Right ventricle myocardium superior (tissue), 1 donor: ENCODE data around the gene TMEM213. TPM values are rescaled to one million over a fixed set of nuclear protein-coding genes. Genes with fewer than 3 reads are reported as not detected.
"Not testable (repeated sequence)": the region's sequence is repeated elsewhere in the genome, so short reads cannot be mapped to it uniquely, and the experiment has no call there.

Experiments used
- ATAC-seq: fragments of 200-7000 bp; cut with Tn5 transposase; one replicate; pipeline ENCODE4 v1.9.1; 2020; ENCODE audit warnings: mild to moderate bottlenecking; ENCODE audit not compliant: poor library complexity
- DNase-seq: peaks from one replicate; pipeline ENCODE4 v3.0.0-alpha.2; 2020
- intact Hi-C: fragments of 100-400 bp; cut with DNase I; formaldehyde crosslinking; loops from one replicate; pipeline ENCODE4 v1.11.2; 2022
- total RNA-seq: library from RNA; stranded (reverse); fragmentation: NEBNext Ultra II Directional; extraction: Animal tissue kit (Norgen Biotek cat#: 25700); gene quantifications from one replicate; pipeline ENCODE4 v1.2.1, GENCODE V29; 2021
- donor health status: DM: no; HTN: yes; CAD: no; lungs with severe emphysema.

TMEM213 gene
- total RNA-seq, 1 donor from 2014 or later = not detected

GRCh38 chr7:138785587-138786437 is 12.0 kb upstream of the TMEM213 start:
- no peak for ATAC-seq
- no peak for DNase-seq
- intact Hi-C loops = no loop called here

- DNase-seq (no peak), ATAC-seq (no peak)
- intact Hi-C loops = no loop called here
Observed at GRCh38 chr7:138796038-138796615, 1.7 kb upstream of the TMEM213 start.

- DNase-seq, ATAC-seq, intact Hi-C loops: not testable (repeated sequence)
Observed at GRCh38 chr7:138797046-138797445, 748 bp upstream of the TMEM213 start.

DNA sequence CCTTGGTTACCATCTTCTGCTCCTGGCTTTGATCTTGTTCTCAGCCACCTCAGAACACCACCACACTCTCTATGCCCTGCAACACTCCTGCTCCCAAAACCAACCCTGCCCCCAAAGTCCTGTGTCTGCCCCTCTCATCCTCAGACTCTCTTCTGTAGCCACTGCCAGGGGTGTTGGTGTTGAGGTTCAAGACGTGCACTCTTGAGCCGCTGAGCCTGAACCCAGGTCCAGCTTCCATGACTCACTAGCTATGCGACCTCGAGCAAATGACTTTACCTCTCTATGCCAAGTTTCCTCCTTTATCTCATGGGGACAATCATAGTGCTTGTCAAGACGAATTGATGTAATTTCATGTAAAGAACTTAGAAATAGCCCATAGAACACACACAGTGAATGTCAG is 1.0 kb downstream of the TMEM213 start:
- DNase-seq = no peak
- intact Hi-C loops = no loop called here
- ATAC-seq = no peak

DNA sequence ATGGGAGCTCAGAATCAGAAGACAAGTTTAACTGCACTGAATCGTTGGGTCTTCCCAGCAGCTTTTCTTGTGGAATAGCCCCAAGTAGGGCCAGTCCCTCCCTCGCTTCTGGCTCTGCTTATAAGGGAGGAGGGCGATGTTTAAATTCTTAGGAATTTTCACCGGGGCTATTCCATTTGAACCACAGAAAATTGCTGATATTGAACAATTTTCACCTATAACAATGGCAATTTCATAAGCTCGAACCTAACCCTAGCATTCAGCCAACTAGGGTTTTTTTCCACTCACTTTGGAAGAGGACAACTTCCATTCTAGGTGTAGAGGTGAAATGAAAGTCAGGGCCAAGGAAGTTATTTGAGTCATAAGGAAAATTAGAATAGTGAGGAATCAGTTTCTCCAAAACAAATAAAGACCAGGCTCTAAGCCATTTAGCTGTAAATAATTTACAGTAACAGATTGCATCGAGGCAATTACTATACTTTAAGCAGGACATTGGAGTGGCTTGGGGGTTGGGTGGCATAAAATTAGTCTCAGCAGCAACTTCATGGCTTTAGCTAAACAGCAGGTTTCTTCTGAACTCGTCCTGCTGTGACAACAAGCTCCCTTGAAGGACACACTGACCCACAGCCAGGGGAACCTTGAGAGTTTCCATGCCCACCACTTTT is 1.7 kb downstream of the TMEM213 start:
- DNase-seq (no peak), ATAC-seq (no peak)
- intact Hi-C loops = no loop called here

- DNase-seq = no peak
- intact Hi-C loops = no loop called here
- ATAC-seq = no peak
Observed at GRCh38 chr7:138801256-138801655, 3.5 kb downstream of the TMEM213 start.

- intact Hi-C loops = no loop called here
- no peak for DNase-seq
- no peak for ATAC-seq
Observed at GRCh38 chr7:138802706-138803105, 4.9 kb downstream of the TMEM213 start.

DNA sequence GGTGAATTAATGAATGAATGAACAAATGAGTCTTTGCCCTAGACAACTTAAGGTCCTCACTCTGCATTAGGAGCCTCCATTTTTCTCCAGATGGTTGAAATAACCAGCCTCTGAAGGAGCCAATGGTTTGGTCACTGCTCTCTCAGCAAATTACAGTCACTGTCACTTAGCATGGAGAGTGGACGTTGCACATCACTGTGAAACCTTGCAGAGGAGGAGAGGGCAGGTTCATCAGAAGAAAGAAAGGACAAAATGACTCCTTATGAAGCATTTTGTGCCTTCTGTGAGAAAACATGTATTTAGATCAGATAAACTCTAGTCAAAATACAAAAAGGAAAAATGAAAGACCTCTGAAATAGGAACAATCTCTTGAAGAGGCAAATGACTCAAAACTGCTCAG is 6.8 kb downstream of the TMEM213 start:
- intact Hi-C loops = no loop called here
- DNase-seq (no peak), ATAC-seq (no peak)

DNA sequence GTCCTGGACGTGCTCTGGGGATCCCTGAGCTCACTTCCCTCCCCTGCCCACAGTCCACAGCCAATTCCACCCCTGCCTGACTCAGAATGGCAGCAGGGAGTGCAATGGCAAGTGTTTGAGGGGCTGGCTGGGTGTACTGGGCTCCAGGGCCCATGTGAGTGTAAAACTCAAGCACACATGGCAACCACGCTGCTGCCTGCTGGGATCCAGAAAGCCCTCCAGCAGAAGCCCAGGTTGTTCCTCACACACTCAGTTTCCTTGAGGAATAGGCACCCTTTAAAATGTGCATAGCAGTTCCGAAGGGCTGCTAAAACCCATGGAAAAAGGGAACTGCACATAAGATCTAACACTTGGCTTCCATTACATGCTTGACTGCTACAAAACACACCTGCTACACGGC is 11.6 kb downstream of the TMEM213 start:
- intact Hi-C loops = no loop called here
- no peak for ATAC-seq
- DNase-seq = no peak

DNA sequence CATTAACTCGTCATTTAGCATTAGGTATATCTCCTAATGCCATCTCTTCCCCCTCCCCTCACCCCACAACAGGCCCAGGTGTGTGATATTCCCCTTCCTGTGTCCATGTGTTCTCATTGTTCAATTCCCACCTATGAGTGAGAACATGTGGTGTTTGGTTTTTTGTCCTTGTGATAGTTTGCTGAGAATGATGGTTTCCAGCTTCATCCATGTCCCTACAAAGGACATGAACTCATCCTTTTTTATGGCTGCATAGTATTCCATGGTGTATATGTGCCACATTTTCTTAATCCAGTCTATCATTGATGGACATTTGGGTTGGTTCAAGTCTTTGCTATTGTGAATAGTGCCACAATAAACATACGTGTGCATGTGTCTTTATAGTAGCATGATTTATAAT is 13.5 kb downstream of the TMEM213 start:
- DNase-seq, intact Hi-C loops, ATAC-seq: not testable (repeated sequence)

- ATAC-seq (no peak), DNase-seq (no peak)
- intact Hi-C loops = no loop called here
Observed at GRCh38 chr7:138813945-138814344, 16.2 kb downstream of the TMEM213 start.

- ATAC-seq = no peak
- intact Hi-C loops = no loop called here
- DNase-seq = no peak
Observed at GRCh38 chr7:138814816-138815332, 17.1 kb downstream of the TMEM213 start.

GRCh38 chr7:138816650-138817049 is 18.9 kb downstream of the TMEM213 start:
- no peak for DNase-seq
- intact Hi-C loops = no loop called here
- no peak for ATAC-seq

DNA sequence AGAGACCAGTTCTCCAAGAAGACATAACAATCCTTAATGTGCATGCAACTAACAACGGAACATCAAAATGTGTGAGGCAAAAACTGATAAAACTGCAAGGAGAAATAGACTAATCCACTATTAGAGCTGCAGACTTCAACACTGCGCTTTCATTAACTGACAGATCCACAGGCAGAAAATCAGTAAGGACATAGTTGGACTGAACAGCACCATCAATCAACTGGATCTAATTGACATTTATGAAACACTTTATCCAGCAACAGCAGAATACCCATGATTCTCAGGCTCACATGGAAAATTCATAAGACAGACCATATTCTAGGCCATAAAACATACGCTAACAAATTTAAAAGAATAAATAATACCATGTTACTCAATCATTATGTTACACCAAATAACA is 21.8 kb downstream of the TMEM213 start:
- no peak for DNase-seq
- no peak for ATAC-seq
- intact Hi-C loops = no loop called here

DNA sequence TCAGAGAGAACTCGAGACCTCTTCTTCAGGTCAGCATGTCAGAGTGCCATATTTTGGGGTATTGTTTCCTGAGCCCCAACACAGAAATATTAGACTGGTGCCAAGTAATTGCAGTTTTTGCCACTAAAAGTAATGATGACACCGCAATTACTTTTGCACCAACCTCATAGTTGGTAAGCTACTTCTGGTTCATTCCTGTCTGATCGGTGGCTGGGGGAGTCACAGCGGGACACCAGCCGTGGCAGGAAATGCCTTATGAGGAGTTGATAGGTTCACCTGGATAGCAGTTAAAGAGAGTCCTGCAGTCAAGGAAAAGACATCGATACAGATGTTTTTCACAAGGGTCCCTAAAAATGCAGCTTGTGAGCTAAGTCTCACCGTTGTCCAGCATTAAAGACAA is 24.1 kb downstream of the TMEM213 start:
- intact Hi-C loops = no loop called here
- DNase-seq (no peak), ATAC-seq (no peak)

DNA sequence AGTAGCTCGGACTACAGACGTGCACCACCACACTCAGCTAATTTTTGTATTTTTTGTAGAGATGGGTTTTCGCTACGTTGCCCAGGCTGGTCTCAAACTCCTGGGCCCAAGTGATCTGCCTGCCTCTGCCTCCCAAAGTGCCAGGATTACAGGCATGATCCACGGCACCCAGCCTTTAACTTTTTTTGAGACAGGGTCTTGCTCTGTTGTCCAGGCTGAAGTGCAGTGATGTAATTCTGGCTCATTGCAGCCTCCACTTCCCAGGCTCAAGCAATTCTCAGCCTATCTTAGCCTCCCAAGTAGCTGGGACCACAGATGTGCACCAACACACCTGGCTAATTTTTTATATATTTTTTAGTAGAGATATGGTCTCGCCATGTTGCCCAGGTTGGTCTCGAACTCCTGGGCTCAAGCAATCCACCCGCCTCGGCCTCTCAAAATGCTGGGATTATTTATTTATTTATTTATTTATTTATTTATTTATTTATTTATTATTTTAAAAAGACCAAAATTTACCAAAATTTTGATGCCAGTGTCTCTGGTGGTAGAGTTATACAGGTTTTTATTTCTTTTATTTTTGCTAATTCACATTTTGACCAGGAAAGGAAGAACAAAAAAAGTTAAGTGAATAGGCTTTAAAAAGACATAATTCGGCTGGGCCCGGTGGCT is 25.2 kb downstream of the TMEM213 start:
- no peak for ATAC-seq
- intact Hi-C loops = no loop called here
- no peak for DNase-seq

- DNase-seq (no peak), ATAC-seq (no peak)
- intact Hi-C loops = no loop called here
Observed at GRCh38 chr7:138825049-138825721, 27.4 kb downstream of the TMEM213 start.

DNA sequence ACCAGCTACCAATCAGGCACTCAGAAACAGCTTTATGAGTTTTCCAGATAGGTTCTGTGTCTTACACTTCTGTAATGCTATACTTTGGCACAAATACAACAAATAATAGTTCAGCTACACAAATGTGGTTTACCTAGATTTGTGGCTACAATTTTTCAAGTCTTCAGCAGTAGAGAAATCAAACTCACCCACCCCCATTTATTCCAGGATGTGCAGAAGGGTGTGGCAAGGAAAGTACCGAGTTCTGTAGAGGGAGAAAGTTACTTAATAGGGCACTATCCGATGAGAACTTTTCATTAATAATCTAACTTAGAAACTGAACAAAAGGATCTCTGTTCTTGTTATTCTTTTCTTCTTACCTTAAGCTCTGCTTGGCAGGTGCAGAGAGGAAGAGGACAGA is 30.5 kb downstream of the TMEM213 start:
- no peak for DNase-seq
- intact Hi-C loops = no loop called here
- ATAC-seq = no peak

- DNase-seq (no peak), ATAC-seq (no peak)
- intact Hi-C loops = no loop called here
Observed at GRCh38 chr7:138829335-138829734, 31.5 kb downstream of the TMEM213 start.
